ENCODE data around the gene MADD. TPM values are rescaled to one million over a fixed set of nuclear protein-coding genes. Genes with fewer than 3 reads are reported as not detected.
"Not testable (repeated sequence)": the region's sequence is repeated elsewhere in the genome, so short reads cannot be mapped to it uniquely, and the experiment has no call there.

MADD gene
- total RNA-seq, 1 experiment from 2014 or later: 41.0 TPM

- DNase-seq: no peak
- no peaks in the 10 kb centered on the region for H3K27me3 ChIP-seq (ENCODE audit: insufficient read depth, low read length)
- H3K79me1 ChIP-seq (ENCODE audit: insufficient read depth, low read depth, low read length, poor library complexity, severe bottlenecking): no peaks in the 10 kb centered on the region
- no peak overlapping the region for H3K56ac ChIP-seq (ENCODE audit: insufficient read length, low read depth, low read length)
- no peak overlapping the region for H3K23ac ChIP-seq (ENCODE audit: insufficient read length, low read depth, low read length)
- H4K20me1 ChIP-seq (ENCODE audit: control insufficient read depth, insufficient read depth, insufficient read length): no peaks in the 10 kb centered on the region
- TF ChIP-seq, protein P1, sequence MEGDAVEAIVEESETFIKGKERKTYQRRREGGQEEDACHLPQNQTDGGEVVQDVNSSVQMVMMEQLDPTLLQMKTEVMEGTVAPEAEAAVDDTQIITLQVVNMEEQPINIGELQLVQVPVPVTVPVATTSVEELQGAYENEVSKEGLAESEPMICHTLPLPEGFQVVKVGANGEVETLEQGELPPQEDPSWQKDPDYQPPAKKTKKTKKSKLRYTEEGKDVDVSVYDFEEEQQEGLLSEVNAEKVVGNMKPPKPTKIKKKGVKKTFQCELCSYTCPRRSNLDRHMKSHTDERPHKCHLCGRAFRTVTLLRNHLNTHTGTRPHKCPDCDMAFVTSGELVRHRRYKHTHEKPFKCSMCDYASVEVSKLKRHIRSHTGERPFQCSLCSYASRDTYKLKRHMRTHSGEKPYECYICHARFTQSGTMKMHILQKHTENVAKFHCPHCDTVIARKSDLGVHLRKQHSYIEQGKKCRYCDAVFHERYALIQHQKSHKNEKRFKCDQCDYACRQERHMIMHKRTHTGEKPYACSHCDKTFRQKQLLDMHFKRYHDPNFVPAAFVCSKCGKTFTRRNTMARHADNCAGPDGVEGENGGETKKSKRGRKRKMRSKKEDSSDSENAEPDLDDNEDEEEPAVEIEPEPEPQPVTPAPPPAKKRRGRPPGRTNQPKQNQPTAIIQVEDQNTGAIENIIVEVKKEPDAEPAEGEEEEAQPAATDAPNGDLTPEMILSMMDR (conservative IDR thresholded peaks at IDR 0.05): no peak
- Mint-ChIP-seq H3K36me3 (ENCODE audit: insufficient read depth in 1 of 3, low read depth in 3 of 3) (peaks cover under 1 to 11% (median 5%) of the 10 kb centered on the region in 3 experiments; a peak in 6 of 7 replicates), H3K9me3 (no peaks in the 10 kb centered on the region), H3K27ac (no peak overlapping the region), H3K27me3 (ENCODE audit: low read depth) (peaks cover 1% of the 10 kb centered on the region; the same call in 1 of the 2 replicates), H3K4me1 (no peaks in the 10 kb centered on the region), H3K4me3 (no peak overlapping the region)
- H3K9me3 ChIP-seq (ENCODE audit: control insufficient read depth, low read depth, low read length): no peaks in the 10 kb centered on the region
- H3K4me2 ChIP-seq (ENCODE audit: insufficient read depth, insufficient read length, low read length): no peak overlapping the region
- no peak overlapping the region for H4K91ac ChIP-seq (ENCODE audit: insufficient read length, low read depth, low read length)
- H3T11ph ChIP-seq (ENCODE audit: low read length): no peak overlapping the region
- H3K4ac ChIP-seq (ENCODE audit: low read depth, low read length): no peak overlapping the region
- H4K5ac ChIP-seq (ENCODE audit: insufficient read length, low read depth, low read length): no peak overlapping the region
- no peak overlapping the region for H2BK5ac ChIP-seq (ENCODE audit: insufficient read length, low read length)
- no peak overlapping the region for H3K27ac ChIP-seq (ENCODE audit: insufficient read length, low read depth, low read length)
- no peaks in the 10 kb centered on the region for H3K79me2 ChIP-seq (ENCODE audit: insufficient read depth, low read length)
- no peaks in the 10 kb centered on the region for H3K23me2 ChIP-seq (ENCODE audit: insufficient read length, low read depth, low read length, poor library complexity, severe bottlenecking)
- no peak overlapping the region for H4K8ac ChIP-seq (replicated peaks; ENCODE audit: insufficient read length, low read depth, low read length)
- no peak overlapping the region for H2AFZ ChIP-seq (ENCODE audit: low read length)
- H3K9ac ChIP-seq (ENCODE audit: extremely low read depth, insufficient read length, low read length): no peak overlapping the region
- no peak overlapping the region for H2AK5ac ChIP-seq (ENCODE audit: insufficient read length, low read length)
- H2BK12ac ChIP-seq (ENCODE audit: insufficient read length, low read depth, low read length): no peak overlapping the region
- H3K18ac ChIP-seq (ENCODE audit: insufficient read length, low read depth, low read length): no peak overlapping the region
- H2BK15ac ChIP-seq (ENCODE audit: low read depth, low read length): no peak overlapping the region
- no peak overlapping the region; the same call in 1 of the 2 replicates for H3K14ac ChIP-seq (ENCODE audit: insufficient read depth, low read length)
- no peak overlapping the region for H2BK120ac ChIP-seq (ENCODE audit: low read depth, low read length, poor library complexity, severe bottlenecking)
- H2BK20ac ChIP-seq (ENCODE audit: low read depth, low read length, poor library complexity, severe bottlenecking): no peak overlapping the region
- no peaks in the 10 kb centered on the region for H3K4me1 ChIP-seq (ENCODE audit: insufficient read depth, low read length)
- no CpG with 5 or more reads among the region's 8 CpGs for WGBS (ENCODE audit: extremely low coverage, insufficient read length, low lambda C conversion rate)
Observed at GRCh38 chr11:47333886-47334443, 64.0 kb downstream of the MADD start.

- H3K27ac Mint-ChIP-seq; DNase-seq; H3K79me1 ChIP-seq (ENCODE audit: insufficient read depth, low read depth, low read length, poor library complexity, severe bottlenecking); H3K27ac ChIP-seq (ENCODE audit: insufficient read length, low read depth, low read length); H3K27me3 ChIP-seq (ENCODE audit: insufficient read depth, low read length); H3K23ac ChIP-seq (ENCODE audit: insufficient read length, low read depth, low read length); H3K4me1 Mint-ChIP-seq; H2BK12ac ChIP-seq (ENCODE audit: insufficient read length, low read depth, low read length); H2BK15ac ChIP-seq (ENCODE audit: low read depth, low read length); H4K91ac ChIP-seq (ENCODE audit: insufficient read length, low read depth, low read length); H3K4ac ChIP-seq (ENCODE audit: low read depth, low read length); H2AFZ ChIP-seq (ENCODE audit: low read length); H3K9me3 ChIP-seq (ENCODE audit: control insufficient read depth, low read depth, low read length); H2AK5ac ChIP-seq (ENCODE audit: insufficient read length, low read length); H3K23me2 ChIP-seq (ENCODE audit: insufficient read length, low read depth, low read length, poor library complexity, severe bottlenecking); H3K36me3 Mint-ChIP-seq (ENCODE audit: insufficient read depth in 1 of 3, low read depth in 3 of 3); H3K4me2 ChIP-seq (ENCODE audit: insufficient read depth, insufficient read length, low read length); H4K5ac ChIP-seq (ENCODE audit: insufficient read length, low read depth, low read length); H3K4me3 Mint-ChIP-seq; H3K79me2 ChIP-seq (ENCODE audit: insufficient read depth, low read length); H3K9me3 Mint-ChIP-seq; H3K56ac ChIP-seq (ENCODE audit: insufficient read length, low read depth, low read length); H2BK5ac ChIP-seq (ENCODE audit: insufficient read length, low read length); H3K4me1 ChIP-seq (ENCODE audit: insufficient read depth, low read length); H3K14ac ChIP-seq (ENCODE audit: insufficient read depth, low read length); H4K8ac ChIP-seq (replicated peaks; ENCODE audit: insufficient read length, low read depth, low read length); H3K18ac ChIP-seq (ENCODE audit: insufficient read length, low read depth, low read length); H3T11ph ChIP-seq (ENCODE audit: low read length); H2BK20ac ChIP-seq (ENCODE audit: low read depth, low read length, poor library complexity, severe bottlenecking); H3K9ac ChIP-seq (ENCODE audit: extremely low read depth, insufficient read length, low read length); H2BK120ac ChIP-seq (ENCODE audit: low read depth, low read length, poor library complexity, severe bottlenecking); H3K27me3 Mint-ChIP-seq (ENCODE audit: low read depth); H4K20me1 ChIP-seq (ENCODE audit: control insufficient read depth, insufficient read depth, insufficient read length): not testable (repeated sequence)
- no CpG with 5 or more reads among the region's 16 CpGs for WGBS (ENCODE audit: extremely low coverage, insufficient read length, low lambda C conversion rate)
Observed at GRCh38 chr11:47334699-47335411, 64.9 kb downstream of the MADD start.
